GM21423 (cell line): ENCODE data around the gene KLHL33.

Experiments
- ATAC-seq: cut with Tn5 transposase; IDR thresholded peaks from one replicate; pipeline ENCODE4 v1.9.1; 2021; ENCODE audit warnings: mild to moderate bottlenecking, moderate library complexity; ENCODE audit not compliant: unreplicated experiment

The KLHL33 gene

DNA sequence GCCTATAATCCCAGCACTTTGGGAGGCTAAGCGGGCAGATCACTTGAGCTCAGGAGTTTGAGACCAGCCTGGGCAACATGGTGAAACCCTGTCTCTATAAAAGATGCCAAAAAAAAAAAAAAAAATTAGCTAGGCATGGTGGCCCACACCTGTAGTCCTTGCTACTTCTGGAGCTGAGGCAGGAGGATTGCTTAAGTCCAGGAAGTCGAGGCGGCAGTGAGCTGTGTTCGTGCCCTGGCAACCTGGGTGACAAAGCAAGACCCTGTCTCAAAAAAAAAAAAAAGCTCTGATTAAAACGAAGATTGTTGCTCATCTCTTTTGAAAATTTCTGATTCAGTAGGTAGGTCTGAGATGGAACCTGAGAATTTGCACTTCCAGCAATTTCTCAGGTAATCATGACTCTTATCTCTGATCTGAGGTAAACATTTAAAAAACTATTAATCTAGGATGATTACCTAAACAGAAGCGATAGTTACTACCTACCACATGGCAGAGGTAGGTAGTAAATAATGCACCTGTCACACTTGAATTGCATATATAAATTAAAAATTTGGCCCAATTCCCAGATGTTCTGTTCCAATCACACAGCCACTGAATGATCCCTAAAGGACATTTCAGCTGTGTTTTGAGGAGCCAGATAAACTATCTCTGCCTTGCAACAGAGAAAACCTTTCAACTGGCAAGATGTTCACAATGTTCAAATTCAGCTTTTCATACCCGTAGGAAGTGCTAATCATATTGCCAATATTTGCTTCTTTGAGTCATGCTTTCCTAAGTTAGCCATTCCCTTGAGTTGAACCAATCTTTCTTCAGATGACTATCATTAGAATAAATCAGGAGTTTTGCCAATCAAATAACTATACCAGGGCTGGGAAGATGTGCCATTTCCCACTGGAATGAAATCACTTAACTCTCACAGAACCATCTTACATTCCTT, 18.4 kb downstream of the KLHL33 start:
- ATAC-seq: no peak

DNA sequence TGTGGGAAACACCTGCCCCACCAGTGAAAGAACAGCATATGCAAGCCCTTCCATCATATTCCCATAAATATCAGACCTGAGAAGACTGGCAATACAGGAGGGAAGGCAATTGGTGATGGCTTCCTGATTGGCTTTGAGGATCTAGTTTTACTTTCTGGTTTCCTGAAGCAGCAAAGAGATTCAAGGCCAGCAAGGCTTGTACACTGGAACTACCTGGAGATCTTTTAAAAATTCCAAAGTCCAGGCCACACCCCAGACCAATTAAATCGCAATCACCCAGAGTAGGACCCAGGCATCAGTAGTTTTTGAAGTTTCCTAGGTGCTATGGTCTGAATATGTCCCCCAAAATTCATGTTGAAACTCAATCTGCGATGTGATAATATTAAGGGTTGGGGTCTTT, 19.7 kb downstream of the KLHL33 start:
- no peak for ATAC-seq

DNA sequence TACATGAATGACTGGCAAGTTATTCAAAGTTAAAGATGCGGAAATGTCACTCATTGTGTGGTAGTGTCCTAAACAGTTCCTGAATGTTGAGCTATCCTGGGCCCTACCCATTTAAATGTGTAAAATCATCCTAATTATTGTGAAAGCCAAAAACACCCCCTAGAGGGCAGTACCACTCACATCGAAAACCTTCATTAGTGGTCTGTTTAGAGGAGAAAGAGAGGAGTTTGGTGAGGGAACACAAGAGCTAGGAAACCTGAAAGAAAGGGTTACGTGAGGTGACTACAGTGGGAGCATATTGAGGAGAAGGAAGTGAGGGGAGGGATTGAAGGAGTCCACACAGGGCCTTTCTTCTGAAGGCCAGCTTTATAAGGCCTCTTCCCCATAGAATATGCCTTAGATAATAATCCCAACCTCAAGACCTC, 20.2 kb downstream of the KLHL33 start:
- ATAC-seq: no peak

GRCh38 chr14:20413744-20414082, 22.3 kb downstream of the KLHL33 start:
- peak; percentile 42 for ATAC-seq

- ATAC-seq: peak; percentile 66
These were observed 22.9 kb downstream of the KLHL33 start, which contains the start of gene TEP1 for GRCh38 chr14:20412876-20413743. TSS of gene TEP1 (minus strand) at chr14:20413501. CDS start at chr14:20408439, 5,062 bp downstream.

- peak; percentile 57 for ATAC-seq
These were observed 23.6 kb downstream of the KLHL33 start for GRCh38 chr14:20412411-20412810.

GRCh38 chr14:20409226-20409625, 26.7 kb downstream of the KLHL33 start:
- ATAC-seq: no peak

- no peak for ATAC-seq
These were observed 32.4 kb downstream of the KLHL33 start for GRCh38 chr14:20403521-20403920.

- no peak for ATAC-seq
These were observed 34.9 kb downstream of the KLHL33 start for GRCh38 chr14:20400965-20401593.

DNA sequence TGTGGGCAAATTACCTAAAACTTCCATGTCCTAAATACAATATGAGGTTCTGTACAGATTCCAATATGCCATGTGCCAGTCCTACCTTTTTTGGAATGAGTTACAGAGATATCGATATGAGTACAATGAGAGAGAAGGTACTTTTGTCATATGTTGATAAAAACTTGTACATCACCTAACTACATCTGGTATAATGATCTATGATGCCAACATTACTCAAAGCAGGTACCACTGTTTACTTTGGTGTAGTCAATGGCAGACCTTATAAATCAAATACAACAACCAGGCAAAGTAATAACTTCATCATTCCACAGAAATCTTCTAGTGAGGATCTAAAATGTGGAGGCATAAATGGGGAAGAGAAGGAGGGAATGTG, 35.4 kb downstream of the KLHL33 start:
- ATAC-seq: no peak

- no peak for ATAC-seq
These were observed 38.5 kb downstream of the KLHL33 start for GRCh38 chr14:20397511-20397910.

GRCh38 chr14:20391505-20391904, 44.5 kb downstream of the KLHL33 start:
- ATAC-seq: no peak

DNA sequence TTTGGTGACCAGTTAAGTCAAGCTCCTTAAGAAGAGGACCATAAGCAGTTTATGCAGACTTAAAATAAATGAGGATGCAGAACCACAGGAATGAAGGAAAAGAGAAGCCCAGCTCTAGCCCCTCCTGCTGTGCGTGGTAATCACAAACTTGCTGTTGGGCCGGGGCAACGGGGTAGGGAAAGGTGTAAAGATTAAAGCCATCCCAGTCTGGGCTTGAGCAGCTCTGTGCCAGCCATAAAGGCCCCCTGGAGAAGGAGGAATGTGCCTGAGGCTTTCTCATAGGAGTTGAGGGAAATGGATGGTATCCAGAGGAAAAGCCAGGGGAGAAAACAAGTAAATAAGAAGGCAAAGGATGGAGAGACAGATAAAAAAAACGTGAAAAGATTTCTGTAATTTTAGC, 47.8 kb downstream of the KLHL33 start:
- ATAC-seq: no peak

DNA sequence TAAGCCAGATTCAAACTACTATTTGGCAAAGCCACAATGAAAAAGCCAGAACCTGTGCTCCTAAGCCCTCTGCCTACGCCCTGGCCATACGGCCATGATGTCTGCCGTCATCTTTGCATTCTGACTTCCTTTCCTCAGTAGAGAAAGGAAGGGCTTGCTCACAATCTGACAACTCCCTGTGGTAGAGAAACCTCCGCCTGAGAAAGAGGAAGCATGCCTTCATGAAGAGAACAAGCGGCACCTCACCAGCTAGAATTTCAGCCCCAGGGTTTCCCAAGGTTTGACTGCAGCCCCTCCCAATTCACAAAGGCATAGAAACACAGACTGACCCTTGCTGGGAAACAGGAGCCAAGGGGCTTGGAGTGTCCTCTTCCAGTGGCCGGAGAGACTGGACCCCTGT, 48.4 kb downstream of the KLHL33 start:
- ATAC-seq: no peak

DNA sequence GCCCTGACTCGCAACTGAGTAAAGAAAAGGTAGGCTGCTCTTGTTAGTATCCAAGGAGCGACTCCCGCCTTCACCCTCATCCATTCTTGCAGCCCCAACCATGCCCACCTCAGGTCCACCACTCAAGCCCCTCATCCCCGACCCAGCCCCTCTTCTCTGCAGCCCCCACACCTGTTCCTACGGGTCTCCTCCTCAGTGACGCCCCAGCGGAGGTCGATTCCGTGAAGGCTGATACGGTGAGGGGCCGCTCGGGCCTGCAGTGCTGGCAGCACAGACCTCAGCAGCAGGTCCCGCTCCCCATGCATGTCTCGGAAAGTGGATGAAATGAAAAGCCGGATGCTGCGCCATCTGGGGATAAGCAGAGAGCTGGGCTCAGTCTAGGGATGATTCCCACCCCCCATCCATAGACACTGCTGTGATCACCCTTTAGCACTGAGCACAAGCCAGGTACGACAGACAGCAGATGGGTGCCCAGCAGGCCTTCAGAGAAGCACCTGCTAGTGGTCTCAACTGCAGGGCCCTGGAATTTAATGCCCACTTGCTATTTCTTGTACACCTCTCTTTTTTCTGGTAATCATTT, 49.6 kb downstream of the KLHL33 start:
- ATAC-seq: no peak

GRCh38 chr14:20384886-20385285, 51.1 kb downstream of the KLHL33 start:
- no peak for ATAC-seq

- no peak for ATAC-seq
These were observed 51.6 kb downstream of the KLHL33 start for GRCh38 chr14:20384321-20384720.

GRCh38 chr14:20383636-20384035, 52.3 kb downstream of the KLHL33 start:
- no peak for ATAC-seq

GRCh38 chr14:20383032-20383431, 52.9 kb downstream of the KLHL33 start:
- ATAC-seq: no peak

DNA sequence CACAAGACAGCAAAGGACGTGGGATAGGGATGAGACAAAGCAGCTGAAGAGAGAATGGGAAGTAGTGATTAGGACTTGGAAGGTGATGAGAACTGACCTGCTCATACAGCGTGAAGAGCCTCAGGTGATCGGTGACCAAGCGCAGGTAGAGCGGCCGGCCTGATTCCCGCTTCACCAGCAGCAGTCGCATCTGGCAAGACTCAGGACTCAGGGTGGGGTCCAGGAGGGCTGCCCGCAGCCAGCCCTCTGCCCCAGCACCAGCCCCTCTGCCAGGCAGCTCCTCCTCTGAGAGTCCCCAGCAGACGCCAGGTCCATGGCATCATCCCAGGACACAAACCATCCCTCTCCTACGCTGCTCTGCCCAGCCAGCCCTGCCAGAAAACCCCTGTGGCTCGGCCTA, 53.4 kb downstream of the KLHL33 start:
- ATAC-seq: no peak

DNA sequence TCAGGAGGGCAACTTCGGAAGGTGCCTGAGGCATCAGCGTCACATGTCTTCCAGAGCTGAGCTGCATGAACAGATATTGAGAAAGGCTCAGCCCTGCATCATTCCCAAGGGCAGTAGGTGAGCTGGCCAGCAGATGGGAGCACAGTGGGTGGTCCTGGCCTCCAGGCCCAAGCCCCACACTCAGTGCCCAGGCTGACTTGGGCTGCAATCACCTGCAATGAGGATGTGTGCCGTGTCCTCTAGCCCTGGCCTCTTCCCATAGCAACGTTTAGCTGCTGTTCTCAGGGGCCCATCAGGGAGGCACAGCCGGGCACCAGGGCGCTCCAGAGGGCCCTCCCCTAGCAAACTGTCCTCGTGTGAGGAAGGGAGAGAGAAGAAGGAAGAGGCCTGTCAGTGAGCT, 54.6 kb downstream of the KLHL33 start:
- ATAC-seq: no peak
